HL-60 (cell line): Measurements from ENCODE around the gene MAP3K14.

Source experiments
- DNase-seq, 2 experiments: peaks; one replicate each; pipeline ENCODE4 v3.0.0-alpha.2; 2010 to 2020; ENCODE audit warnings: low read depth in 1 of 2, low spot score in 1 of 2
- H3K27ac ChIP-seq: fragments of 250-450 bp; sonication (Bioruptor Pico); replicated peaks from 2 replicates; pipeline ENCODE4 v1.5.1; 2020; ENCODE audit warnings: mild to moderate bottlenecking, moderate library complexity
- H3K27me3 ChIP-seq: fragments of 250-450 bp; sonication (Bioruptor Pico); 2 replicates; pipeline ENCODE4 v1.5.1; 2021; ENCODE audit warnings: mild to moderate bottlenecking, moderate library complexity; ENCODE audit not compliant: insufficient read depth, poor library complexity, severe bottlenecking
- H3K4me3 ChIP-seq: replicated peaks from 2 replicates; pipeline ENCODE4 v1.5.1; 2011; ENCODE audit warnings: mild to moderate bottlenecking, control low read depth, low read length; ENCODE audit not compliant: insufficient read depth
- CTCF ChIP-seq: IDR thresholded peaks from one replicate; pipeline ENCODE4 v1.5.1; 2011; ENCODE audit warnings: low read length, control low read depth, inconsistent platforms; ENCODE audit not compliant: insufficient read depth
- GABPA ChIP-seq: IDR thresholded peaks from 2 replicates; pipeline ENCODE4 v1.6.1; 2012; ENCODE audit warnings: low read depth
- POLR2AphosphoS5 ChIP-seq: IDR thresholded peaks from 2 replicates; pipeline ENCODE4 v1.6.1; 2012; ENCODE audit warnings: low read depth
- REST ChIP-seq: IDR thresholded peaks from 2 replicates; pipeline ENCODE4 v1.6.1; 2012; ENCODE audit warnings: low read depth; ENCODE audit not compliant: insufficient replicate concordance
- SPI1 ChIP-seq: IDR thresholded peaks from 2 replicates; pipeline ENCODE4 v1.6.1; 2012; ENCODE audit warnings: low read depth, mild to moderate bottlenecking, borderline replicate concordance

MAP3K14 gene

GRCh38 chr17:45226576-45226975 lies 90.2 kb downstream of the MAP3K14 start:
- DNase-seq: no peak
- no peak for TF ChIP-seq GABPA
- no peak for TF ChIP-seq POLR2AphosphoS5
- TF ChIP-seq SPI1: no peak
- TF ChIP-seq CTCF: no peak
- no peak for TF ChIP-seq REST
- no peaks in the 10 kb centered on the region for H3K27me3 ChIP-seq
- peak overlapping the region; percentile 35 for H3K4me3 ChIP-seq
- peak overlapping the region; percentile 81 for H3K27ac ChIP-seq

GRCh38 chr17:45225964-45226530 lies 90.8 kb downstream of the MAP3K14 start:
- TF ChIP-seq POLR2AphosphoS5: peak; percentile 99
- peak; percentile 69 for TF ChIP-seq GABPA
- no peak for TF ChIP-seq CTCF
- peak; percentile 51 for TF ChIP-seq REST
- peak; percentile 95 for TF ChIP-seq SPI1
- H3K27ac ChIP-seq: peak overlapping the region; percentile 81
- DNase-seq: peak; percentile 98 to 100
- H3K27me3 ChIP-seq: no peaks in the 10 kb centered on the region
- H3K4me3 ChIP-seq: peak overlapping the region; percentile 80

GRCh38 chr17:45225051-45225700 lies 91.6 kb downstream of the MAP3K14 start:
- Histone ChIP-seq H3K27ac (peak overlapping the region; percentile 81), H3K4me3 (peak overlapping the region; percentile 80), H3K27me3 (no peaks in the 10 kb centered on the region)
- DNase-seq: peak; percentile 39 to 58
- no peak for TF ChIP-seq CTCF
- no peak for TF ChIP-seq POLR2AphosphoS5
- TF ChIP-seq REST: no peak
- TF ChIP-seq GABPA: no peak
- no peak for TF ChIP-seq SPI1
